Transverse colon (tissue), 4 donors: ENCODE measurements around the gene HOXD1. TPM values are rescaled to one million over a fixed set of nuclear protein-coding genes. Genes with fewer than 3 reads are reported as not detected.

Experiments
- DNase-seq: peaks from one replicate; pipeline ENCODE4 v3.0.0-alpha.2; 2019
- H3K27ac ChIP-seq, 4 donors: fragments of 200-600 bp; sonication (generic); 2 replicates each; pipeline ENCODE4 v1.5.1; 2016 to 2018; ENCODE audit warnings: inconsistent platforms in 4 of 4
- H3K27me3 ChIP-seq: fragments of 200-600 bp; sonication (generic); 2 replicates; pipeline ENCODE4 v1.5.1; 2017; ENCODE audit warnings: inconsistent platforms
- H3K36me3 ChIP-seq, 4 donors: fragments of 200-600 bp; sonication (generic); 2 replicates each; pipeline ENCODE4 v1.5.1; 2017 to 2019; ENCODE audit warnings: inconsistent platforms in 4 of 4
- H3K4me1 ChIP-seq, 4 donors: fragments of 200-600 bp; sonication (generic); 2 replicates each; pipeline ENCODE4 v1.5.1; 2017 to 2020; ENCODE audit warnings: inconsistent platforms in 4 of 4
- H3K4me3 ChIP-seq, 4 donors: fragments of 200-600 bp; sonication (generic); 1 replicate in 1 of 4; 2 replicates in 3 of 4; pipeline versions ENCODE4 v1.5.1 to v1.6.1; 2017 to 2019; ENCODE audit warnings: inconsistent platforms in 4 of 4
- H3K9me3 ChIP-seq, 2 donors: fragments of 200-600 bp; sonication (generic); 2 replicates each; pipeline ENCODE4 v1.5.1; 2017 to 2019; ENCODE audit warnings: inconsistent platforms in 2 of 2
- EP300 ChIP-seq: sonication (generic); formaldehyde crosslinking; IDR thresholded peaks from one replicate; pipeline ENCODE4 v1.6.1; 2017; ENCODE audit warnings: antibody characterized with exemption, low read depth
- POLR2A ChIP-seq: fragments of 450-650 bp; IDR thresholded peaks from one replicate; pipeline ENCODE4 v1.6.1; 2016; ENCODE audit warnings: antibody characterized with exemption, mild to moderate bottlenecking, moderate library complexity
- POLR2AphosphoS5 ChIP-seq, 3 donors: sonication (generic); formaldehyde crosslinking; IDR thresholded peaks; one replicate each; pipeline ENCODE4 v1.6.1; 2016; ENCODE audit warnings: antibody characterized with exemption in 3 of 3
- WGBS, 2 donors: methylation state at CpG; one replicate each; pipeline ENCODE4 v1.1.5; 2018; ENCODE audit warnings: low coverage in 1 of 2; 5-methylcytosine and 5-hydroxymethylcytosine counted together
- in situ Hi-C, 4 donors: fragments of 200-750 bp; cut with MboI; loops; one replicate each; pipeline versions ENCODE4 v1.15.0 to v1.15.1; 2017; ENCODE audit warnings: low sequenced_read_pairs in 3 of 4, low pct_ligation_motif_present in 1 of 4, low pct_unique_long_range_greater_than_20kb in 1 of 4
- intact Hi-C: fragments of 100-400 bp; cut with DNase I; formaldehyde crosslinking; loops from one replicate; pipeline ENCODE4 v1.15.1; 2023; ENCODE audit warnings: low total_unique reads
- total RNA-seq, 4 donors: library from RNA; depleted of rRNA; stranded (reverse); fragments of >200 nt; gene quantifications; one replicate each; pipeline ENCODE4 v1.1.0, GENCODE V29; 2016
- TF ChIP-seq, protein P1 (sequence below), 5 experiments: fragments of 200-600 bp in 3 of 5; fragments of 450-650 bp in 2 of 5; sonication (generic) in 3 of 5; IDR thresholded peaks; 1 replicate in 2 of 5; 2 replicates in 3 of 5; pipeline ENCODE4 v1.5.1; 2016 to 2017; ENCODE audit warnings: antibody characterized with exemption in 5 of 5, inconsistent platforms in 3 of 5, mild to moderate bottlenecking in 2 of 5, moderate library complexity in 1 of 5

The HOXD1 gene
- total RNA-seq = 10 to 100 TPM in 1 of 4 donors, 1 to 10 TPM in 3; 4.1 to 12.9 (median 4.5) TPM

- Histone ChIP-seq H3K4me3 (peak within 1 kb of the TSS; percentile 41 to 70 (median 59)), H3K27ac (peak within 1 kb of the TSS; percentile 79 to 90 (median 86)), H3K36me3 (no peaks in the 10 kb centered on the region), H3K9me3 (no peaks in the 10 kb centered on the region), H3K4me1 (peaks cover 0 to 49% (median 21%) of the 10 kb centered on the region in 4 donors), H3K27me3 (peaks cover 64% of the 10 kb centered on the region)
- intact Hi-C loops (no loop called here), in situ Hi-C loops (no loop called here)
- 3 to 9% methylated on average over 5 to 54 of the region's 68 CpGs for WGBS, 2 donors
- TF ChIP-seq EP300 (no peak), POLR2AphosphoS5 (IDR thresholded peaks at IDR 0.05) (peak; percentile 76 to 90 (median 88)), POLR2A (peak; percentile 90)
- TF ChIP-seq, protein P1, sequence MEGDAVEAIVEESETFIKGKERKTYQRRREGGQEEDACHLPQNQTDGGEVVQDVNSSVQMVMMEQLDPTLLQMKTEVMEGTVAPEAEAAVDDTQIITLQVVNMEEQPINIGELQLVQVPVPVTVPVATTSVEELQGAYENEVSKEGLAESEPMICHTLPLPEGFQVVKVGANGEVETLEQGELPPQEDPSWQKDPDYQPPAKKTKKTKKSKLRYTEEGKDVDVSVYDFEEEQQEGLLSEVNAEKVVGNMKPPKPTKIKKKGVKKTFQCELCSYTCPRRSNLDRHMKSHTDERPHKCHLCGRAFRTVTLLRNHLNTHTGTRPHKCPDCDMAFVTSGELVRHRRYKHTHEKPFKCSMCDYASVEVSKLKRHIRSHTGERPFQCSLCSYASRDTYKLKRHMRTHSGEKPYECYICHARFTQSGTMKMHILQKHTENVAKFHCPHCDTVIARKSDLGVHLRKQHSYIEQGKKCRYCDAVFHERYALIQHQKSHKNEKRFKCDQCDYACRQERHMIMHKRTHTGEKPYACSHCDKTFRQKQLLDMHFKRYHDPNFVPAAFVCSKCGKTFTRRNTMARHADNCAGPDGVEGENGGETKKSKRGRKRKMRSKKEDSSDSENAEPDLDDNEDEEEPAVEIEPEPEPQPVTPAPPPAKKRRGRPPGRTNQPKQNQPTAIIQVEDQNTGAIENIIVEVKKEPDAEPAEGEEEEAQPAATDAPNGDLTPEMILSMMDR (IDR thresholded peaks at IDR 0.05) = no peak
- peak; percentile 84 for DNase-seq
Observed at GRCh38 chr2:176187899-176188773, at the start of gene HOXD1. TSS of gene HOXD1 (plus strand) at chr2:176188668. CDS start at chr2:176188802, 134 bp downstream.

- TF ChIP-seq POLR2A (no peak), EP300 (no peak), POLR2AphosphoS5 (IDR thresholded peaks at IDR 0.05) (no peak)
- TF ChIP-seq, protein P1 (IDR thresholded peaks at IDR 0.05) = no peak
- peak overlapping the region in 2 of 4 donors; percentile 47 to 73 for H3K4me3 ChIP-seq
- intact Hi-C loops (loop anchor here (5.0 kb wide), 1 partner anchor 1008 kb away; no protein-coding TSS in a partner anchor), in situ Hi-C loops (loop anchor here in 2 of 4 donors (5.0 to 25.0 kb wide), 4 partner anchors 318 to 673 kb away; no protein-coding TSS in a partner anchor)
- WGBS, 2 donors = 37 to 45% methylated on average over 23 to 28 of the region's 28 CpGs
- H3K9me3 ChIP-seq = no peaks in the 10 kb centered on the region
- H3K36me3 ChIP-seq = no peaks in the 10 kb centered on the region
- peak overlapping the region; percentile 91 to 96 (median 94) for H3K27ac ChIP-seq
- peaks cover 33% of the 10 kb centered on the region for H3K27me3 ChIP-seq
- DNase-seq = no peak
- H3K4me1 ChIP-seq = peaks cover 16 to 50% (median 26%) of the 10 kb centered on the region in 4 donors
Observed at GRCh38 chr2:176138923-176139660, 49.4 kb upstream of the HOXD1 start.

- no peaks in the 10 kb centered on the region for H3K36me3 ChIP-seq
- no peaks in the 10 kb centered on the region for H3K9me3 ChIP-seq
- intact Hi-C loops (loop anchor here (1.0 to 5.0 kb wide), 5 partner anchors 317 to 1017 kb away; no protein-coding TSS in a partner anchor), in situ Hi-C loops (loop anchor here (5.0 to 25.0 kb wide), 6 partner anchors 317 to 672 kb away; no protein-coding TSS in a partner anchor)
- TF ChIP-seq, protein P1 (IDR thresholded peaks at IDR 0.05) = no peak
- TF ChIP-seq POLR2A (no peak), EP300 (no peak), POLR2AphosphoS5 (IDR thresholded peaks at IDR 0.05) (no peak)
- H3K27ac ChIP-seq = peak overlapping the region; percentile 91 to 96 (median 94)
- H3K27me3 ChIP-seq = peaks cover 33% of the 10 kb centered on the region
- peaks cover 16 to 51% (median 26%) of the 10 kb centered on the region in 4 donors for H3K4me1 ChIP-seq
- peak overlapping the region in 3 of 4 donors; percentile 46 to 73 (median 47) for H3K4me3 ChIP-seq
- 27 to 31% methylated on average over 14 to 39 of the region's 41 CpGs for WGBS, 2 donors
- no peak for DNase-seq
Observed at GRCh38 chr2:176139661-176140512, 48.6 kb upstream of the HOXD1 start.
